Transverse colon (tissue), 4 donors: ENCODE data around the gene MUC6. TPM values are rescaled to one million over a fixed set of nuclear protein-coding genes. Genes with fewer than 3 reads are reported as not detected.

Experiments used
- DNase-seq: peaks from one replicate; pipeline ENCODE4 v3.0.0-alpha.2; 2019
- H3K27ac ChIP-seq, 4 donors: fragments of 200-600 bp; sonication (generic); 2 replicates each; pipeline ENCODE4 v1.5.1; 2016 to 2018; ENCODE audit warnings: inconsistent platforms in 4 of 4
- H3K27me3 ChIP-seq: fragments of 200-600 bp; sonication (generic); 2 replicates; pipeline ENCODE4 v1.5.1; 2017; ENCODE audit warnings: inconsistent platforms
- H3K36me3 ChIP-seq, 4 donors: fragments of 200-600 bp; sonication (generic); 2 replicates each; pipeline ENCODE4 v1.5.1; 2017 to 2019; ENCODE audit warnings: inconsistent platforms in 4 of 4
- H3K4me1 ChIP-seq, 4 donors: fragments of 200-600 bp; sonication (generic); 2 replicates each; pipeline ENCODE4 v1.5.1; 2017 to 2020; ENCODE audit warnings: inconsistent platforms in 4 of 4
- H3K4me3 ChIP-seq, 4 donors: fragments of 200-600 bp; sonication (generic); 1 replicate in 1 of 4; 2 replicates in 3 of 4; pipeline versions ENCODE4 v1.5.1 to v1.6.1; 2017 to 2019; ENCODE audit warnings: inconsistent platforms in 4 of 4
- H3K9me3 ChIP-seq, 2 donors: fragments of 200-600 bp; sonication (generic); 2 replicates each; pipeline ENCODE4 v1.5.1; 2017 to 2019; ENCODE audit warnings: inconsistent platforms in 2 of 2
- EP300 ChIP-seq: sonication (generic); formaldehyde crosslinking; IDR thresholded peaks from one replicate; pipeline ENCODE4 v1.6.1; 2017; ENCODE audit warnings: antibody characterized with exemption, low read depth
- POLR2A ChIP-seq: fragments of 450-650 bp; IDR thresholded peaks from one replicate; pipeline ENCODE4 v1.6.1; 2016; ENCODE audit warnings: antibody characterized with exemption, mild to moderate bottlenecking, moderate library complexity
- POLR2AphosphoS5 ChIP-seq, 3 donors: sonication (generic); formaldehyde crosslinking; IDR thresholded peaks; one replicate each; pipeline ENCODE4 v1.6.1; 2016; ENCODE audit warnings: antibody characterized with exemption in 3 of 3
- WGBS, 2 donors: methylation state at CpG; one replicate each; pipeline ENCODE4 v1.1.5; 2018; ENCODE audit warnings: low coverage in 1 of 2; 5-methylcytosine and 5-hydroxymethylcytosine counted together
- in situ Hi-C, 4 donors: fragments of 200-750 bp; cut with MboI; loops; one replicate each; pipeline versions ENCODE4 v1.15.0 to v1.15.1; 2017; ENCODE audit warnings: low sequenced_read_pairs in 3 of 4, low pct_ligation_motif_present in 1 of 4, low pct_unique_long_range_greater_than_20kb in 1 of 4
- intact Hi-C: fragments of 100-400 bp; cut with DNase I; formaldehyde crosslinking; loops from one replicate; pipeline ENCODE4 v1.15.1; 2023; ENCODE audit warnings: low total_unique reads
- total RNA-seq, 4 donors: library from RNA; depleted of rRNA; stranded (reverse); fragments of >200 nt; gene quantifications; one replicate each; pipeline ENCODE4 v1.1.0, GENCODE V29; 2016
- TF ChIP-seq, protein P1 (sequence below), 5 experiments: fragments of 200-600 bp in 3 of 5; fragments of 450-650 bp in 2 of 5; sonication (generic) in 3 of 5; IDR thresholded peaks; 1 replicate in 2 of 5; 2 replicates in 3 of 5; pipeline ENCODE4 v1.5.1; 2016 to 2017; ENCODE audit warnings: antibody characterized with exemption in 5 of 5, inconsistent platforms in 3 of 5, mild to moderate bottlenecking in 2 of 5, moderate library complexity in 1 of 5

The MUC6 gene
- total RNA-seq, 4 donors from 2014 or later = not detected

DNA sequence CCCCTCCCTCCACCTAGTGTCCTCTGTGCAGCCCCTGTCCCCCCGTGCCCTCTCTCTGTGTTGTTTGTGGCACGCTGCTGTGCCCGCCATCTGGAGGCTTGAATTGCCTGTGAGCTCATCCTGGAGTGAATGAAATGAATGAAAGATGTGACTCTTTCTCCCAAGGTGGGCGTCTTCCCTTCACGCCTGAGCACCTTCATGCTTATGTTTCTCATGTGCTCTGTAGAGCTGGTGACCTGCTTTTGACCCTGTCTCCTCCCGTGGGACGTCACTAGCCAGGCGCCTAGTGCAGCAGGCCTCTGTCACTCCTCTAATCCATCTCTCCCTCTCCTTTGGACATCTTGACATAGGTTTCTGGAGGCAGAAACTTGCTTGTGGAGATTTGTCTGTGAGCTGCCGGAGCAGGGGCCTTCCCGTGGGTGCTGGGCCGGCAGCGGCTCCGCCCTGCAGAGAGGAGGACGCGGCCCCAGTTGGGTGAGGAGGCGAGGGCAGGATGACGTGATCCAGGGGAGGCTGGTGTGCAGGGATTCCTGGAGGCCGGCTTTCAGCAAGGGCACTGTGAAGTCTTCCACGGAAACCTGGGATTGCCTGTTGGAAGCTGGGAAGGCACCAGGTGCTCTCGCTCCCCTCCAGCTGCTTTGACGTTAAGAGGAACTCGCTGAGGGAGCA, 40.6 kb downstream of the MUC6 start:
- no peak overlapping the region for H3K4me3 ChIP-seq
- H3K4me1 ChIP-seq = no peaks in the 10 kb centered on the region
- WGBS, 2 donors = 85 to 96% methylated on average over 4 to 22 of the region's 22 CpGs
- no peaks in the 10 kb centered on the region for H3K9me3 ChIP-seq
- intact Hi-C loops = no loop called here
- TF ChIP-seq POLR2A (no peak), EP300 (no peak), POLR2AphosphoS5 (IDR thresholded peaks at IDR 0.05) (no peak)
- TF ChIP-seq, protein P1, sequence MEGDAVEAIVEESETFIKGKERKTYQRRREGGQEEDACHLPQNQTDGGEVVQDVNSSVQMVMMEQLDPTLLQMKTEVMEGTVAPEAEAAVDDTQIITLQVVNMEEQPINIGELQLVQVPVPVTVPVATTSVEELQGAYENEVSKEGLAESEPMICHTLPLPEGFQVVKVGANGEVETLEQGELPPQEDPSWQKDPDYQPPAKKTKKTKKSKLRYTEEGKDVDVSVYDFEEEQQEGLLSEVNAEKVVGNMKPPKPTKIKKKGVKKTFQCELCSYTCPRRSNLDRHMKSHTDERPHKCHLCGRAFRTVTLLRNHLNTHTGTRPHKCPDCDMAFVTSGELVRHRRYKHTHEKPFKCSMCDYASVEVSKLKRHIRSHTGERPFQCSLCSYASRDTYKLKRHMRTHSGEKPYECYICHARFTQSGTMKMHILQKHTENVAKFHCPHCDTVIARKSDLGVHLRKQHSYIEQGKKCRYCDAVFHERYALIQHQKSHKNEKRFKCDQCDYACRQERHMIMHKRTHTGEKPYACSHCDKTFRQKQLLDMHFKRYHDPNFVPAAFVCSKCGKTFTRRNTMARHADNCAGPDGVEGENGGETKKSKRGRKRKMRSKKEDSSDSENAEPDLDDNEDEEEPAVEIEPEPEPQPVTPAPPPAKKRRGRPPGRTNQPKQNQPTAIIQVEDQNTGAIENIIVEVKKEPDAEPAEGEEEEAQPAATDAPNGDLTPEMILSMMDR (IDR thresholded peaks at IDR 0.05) = no peak
- no peak for DNase-seq
- no peak overlapping the region for H3K27ac ChIP-seq
- in situ Hi-C loops = no loop called here
- peaks cover 0 to 34% (median 7%) of the 10 kb centered on the region in 4 donors for H3K36me3 ChIP-seq
- no peaks in the 10 kb centered on the region for H3K27me3 ChIP-seq

GRCh38 chr11:995044-995751, 41.3 kb downstream of the MUC6 start:
- in situ Hi-C loops (no loop called here), intact Hi-C loops (no loop called here)
- Histone ChIP-seq H3K27me3 (no peaks in the 10 kb centered on the region), H3K4me3 (no peak overlapping the region), H3K4me1 (no peaks in the 10 kb centered on the region), H3K27ac (no peak overlapping the region), H3K36me3 (peaks cover 0 to 27% (median 4%) of the 10 kb centered on the region in 4 donors), H3K9me3 (no peaks in the 10 kb centered on the region)
- WGBS, 2 donors = 81% methylated on average over 16 of the region's 16 CpGs; no CpG with 5 or more reads in 1 of the 2 donors
- no peak for DNase-seq
- TF ChIP-seq EP300 (no peak), POLR2A (no peak), POLR2AphosphoS5 (IDR thresholded peaks at IDR 0.05) (no peak)
- TF ChIP-seq, protein P1 (IDR thresholded peaks at IDR 0.05) = no peak

GRCh38 chr11:993632-994167, 42.8 kb downstream of the MUC6 start:
- Histone ChIP-seq H3K4me3 (no peak overlapping the region), H3K36me3 (peaks cover 0 to 36% (median 4%) of the 10 kb centered on the region in 4 donors), H3K4me1 (no peaks in the 10 kb centered on the region), H3K27me3 (no peaks in the 10 kb centered on the region), H3K9me3 (no peaks in the 10 kb centered on the region), H3K27ac (no peak overlapping the region)
- in situ Hi-C loops = no loop called here
- TF ChIP-seq, protein P1 (IDR thresholded peaks at IDR 0.05) = no peak
- no peak for DNase-seq
- intact Hi-C loops = no loop called here
- WGBS, 2 donors = 94% methylated on average over 35 of the region's 35 CpGs; no CpG with 5 or more reads in 1 of the 2 donors

DNA sequence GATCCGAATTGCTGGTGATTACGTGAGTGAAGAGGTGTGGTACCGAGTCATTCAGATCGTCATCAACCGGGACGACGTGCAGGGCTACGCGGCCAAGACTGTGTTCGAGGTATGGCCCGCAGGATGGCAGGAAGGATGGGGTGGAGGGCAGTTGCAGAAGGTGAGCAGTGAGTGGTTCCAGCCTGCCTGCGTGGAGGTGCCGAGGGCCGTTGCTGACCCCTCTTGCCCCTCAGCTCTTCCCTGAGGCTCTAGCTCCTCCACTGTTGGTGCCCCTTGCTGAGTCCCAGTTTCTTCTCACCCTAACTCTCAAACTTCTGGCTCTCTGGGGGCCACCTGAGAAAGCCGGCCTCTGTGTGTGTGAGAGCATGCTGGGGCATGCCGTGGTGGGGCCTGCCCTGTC, 43.9 kb downstream of the MUC6 start:
- H3K27ac ChIP-seq = no peak overlapping the region
- no peak for TF ChIP-seq POLR2A
- TF ChIP-seq POLR2AphosphoS5 (IDR thresholded peaks at IDR 0.05) = no peak
- TF ChIP-seq EP300 = no peak
- TF ChIP-seq, protein P1 (IDR thresholded peaks at IDR 0.05) = no peak
- H3K4me1 ChIP-seq = no peaks in the 10 kb centered on the region
- in situ Hi-C loops = no loop called here
- DNase-seq = no peak
- no peaks in the 10 kb centered on the region for H3K27me3 ChIP-seq
- intact Hi-C loops = no loop called here
- no peaks in the 10 kb centered on the region for H3K9me3 ChIP-seq
- H3K4me3 ChIP-seq = no peak overlapping the region
- WGBS, 2 donors = 89% methylated on average over 16 of the region's 16 CpGs; no CpG with 5 or more reads in 1 of the 2 donors
- peaks cover 0 to 38% (median 5%) of the 10 kb centered on the region in 4 donors for H3K36me3 ChIP-seq
